GM13977 (cell line): ENCODE results near the gene SOX14.

Source experiments
- DNase-seq: peaks from one replicate; pipeline ENCODE4 v3.0.0; 2012; ENCODE audit warnings: low spot score
- in situ Hi-C: fragments of 300-500 bp; cut with MboI; formaldehyde crosslinking; loops from one replicate; pipeline ENCODE4 v1.12.0; 2022; ENCODE audit warnings: low sequenced_read_pairs, low pct_unique_long_range_greater_than_20kb, mixed read lengths, inconsistent platforms; ENCODE audit not compliant: unreplicated experiment
- TF ChIP-seq, protein P1 (sequence below): IDR thresholded peaks from 2 replicates; pipeline ENCODE4 v1.5.1; 2012; ENCODE audit warnings: mild to moderate bottlenecking, control low read depth; ENCODE audit not compliant: insufficient read depth; ENCODE audit errors: extremely low read depth, missing control alignments

Gene SOX14

DNA sequence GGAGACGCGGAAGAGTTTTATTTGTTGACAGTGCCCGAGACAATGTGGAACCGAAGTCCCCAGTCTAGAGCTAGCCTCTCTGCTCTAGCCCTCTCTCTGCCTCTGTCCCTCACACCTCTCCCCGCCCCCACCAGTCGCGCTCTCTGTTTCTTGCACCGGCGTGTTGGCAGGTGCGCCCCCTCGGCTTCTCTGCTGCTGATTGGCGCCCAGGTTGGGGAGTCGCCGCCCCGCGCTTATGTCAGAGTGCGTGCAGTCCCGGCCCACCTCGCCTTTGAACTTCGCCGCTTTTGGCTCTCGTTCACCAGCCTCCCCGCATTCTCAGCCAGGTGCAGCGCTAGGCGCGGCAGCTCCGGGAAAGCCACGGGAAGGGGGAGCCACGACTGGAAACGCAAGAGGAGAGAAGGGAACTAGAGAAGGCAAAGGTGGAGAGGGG is at the start of gene SOX14:
SOX14 (plus strand) TSS at position 315 of the 433 bp plus-strand sequence. CDS start 470 bp downstream, outside the sequence.
- in situ Hi-C loops: no loop called here
- TF ChIP-seq, protein P1, sequence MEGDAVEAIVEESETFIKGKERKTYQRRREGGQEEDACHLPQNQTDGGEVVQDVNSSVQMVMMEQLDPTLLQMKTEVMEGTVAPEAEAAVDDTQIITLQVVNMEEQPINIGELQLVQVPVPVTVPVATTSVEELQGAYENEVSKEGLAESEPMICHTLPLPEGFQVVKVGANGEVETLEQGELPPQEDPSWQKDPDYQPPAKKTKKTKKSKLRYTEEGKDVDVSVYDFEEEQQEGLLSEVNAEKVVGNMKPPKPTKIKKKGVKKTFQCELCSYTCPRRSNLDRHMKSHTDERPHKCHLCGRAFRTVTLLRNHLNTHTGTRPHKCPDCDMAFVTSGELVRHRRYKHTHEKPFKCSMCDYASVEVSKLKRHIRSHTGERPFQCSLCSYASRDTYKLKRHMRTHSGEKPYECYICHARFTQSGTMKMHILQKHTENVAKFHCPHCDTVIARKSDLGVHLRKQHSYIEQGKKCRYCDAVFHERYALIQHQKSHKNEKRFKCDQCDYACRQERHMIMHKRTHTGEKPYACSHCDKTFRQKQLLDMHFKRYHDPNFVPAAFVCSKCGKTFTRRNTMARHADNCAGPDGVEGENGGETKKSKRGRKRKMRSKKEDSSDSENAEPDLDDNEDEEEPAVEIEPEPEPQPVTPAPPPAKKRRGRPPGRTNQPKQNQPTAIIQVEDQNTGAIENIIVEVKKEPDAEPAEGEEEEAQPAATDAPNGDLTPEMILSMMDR: no peak

DNA sequence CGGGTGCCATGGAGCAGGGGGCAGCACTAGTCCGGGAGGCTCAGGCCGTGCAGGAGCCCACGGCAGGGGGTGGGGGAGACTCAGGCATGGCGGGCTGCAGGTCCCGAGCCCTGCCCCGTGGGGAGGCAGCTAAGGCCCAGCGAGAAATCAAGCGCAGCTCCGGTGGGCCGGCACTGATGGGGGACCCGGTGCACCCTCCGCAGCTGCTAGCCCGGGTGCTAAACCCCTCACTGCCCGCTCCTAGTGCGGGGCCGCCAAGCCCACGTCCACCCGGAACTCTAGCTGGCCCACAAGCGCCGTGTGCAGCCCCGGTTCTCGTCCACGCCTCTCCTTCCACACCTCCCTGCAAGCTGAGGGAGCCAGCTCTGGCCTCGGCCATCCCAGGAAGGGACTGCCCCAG is 49.6 kb upstream of the SOX14 start:
- in situ Hi-C loops: no loop called here
- no peak for DNase-seq
- TF ChIP-seq, protein P1: no peak

More for the DNA sequence above, at the start of gene SOX14:
- DNase-seq: peak; percentile 54

DNA sequence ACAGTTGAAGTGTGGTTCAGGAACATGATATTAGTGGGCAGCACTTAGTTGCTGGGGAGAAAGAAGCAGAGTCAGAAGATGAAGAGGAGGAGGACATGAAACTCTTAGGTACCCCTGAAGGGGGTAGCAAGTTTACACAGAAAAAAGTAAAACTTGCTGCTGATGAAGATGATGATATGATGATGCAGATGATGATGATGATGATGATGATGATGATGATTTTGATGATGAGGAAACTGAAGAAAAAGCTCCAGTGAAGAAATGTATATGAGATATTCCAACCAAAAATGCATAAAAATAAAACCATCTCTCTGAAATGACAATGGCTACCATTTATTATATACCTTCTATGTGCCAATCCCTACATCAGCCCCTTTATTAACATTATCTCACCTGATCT is 39.9 kb upstream of the SOX14 start:
- in situ Hi-C loops: no loop called here
- TF ChIP-seq, protein P1: no peak
- no peak for DNase-seq

DNA sequence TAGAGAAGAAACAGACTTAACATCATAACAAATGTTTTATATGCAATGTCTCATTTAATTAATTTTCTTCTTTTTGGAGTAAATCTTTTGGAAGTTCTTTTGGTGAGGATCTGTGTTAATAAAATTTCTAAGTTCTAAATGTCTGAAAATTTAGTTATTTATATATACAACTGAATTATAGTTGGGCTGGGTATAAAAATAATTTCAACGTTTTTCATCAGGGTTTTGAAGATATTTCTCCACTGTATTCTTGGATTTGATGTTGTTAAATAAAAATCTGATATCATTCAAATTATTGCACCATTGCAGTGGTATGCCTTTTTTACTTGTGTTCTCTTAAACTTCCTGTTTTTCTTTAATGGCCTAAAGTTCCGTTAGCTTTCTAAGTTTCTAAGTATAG is 26.9 kb upstream of the SOX14 start:
- TF ChIP-seq, protein P1: no peak
- in situ Hi-C loops: no loop called here
- DNase-seq: no peak

DNA sequence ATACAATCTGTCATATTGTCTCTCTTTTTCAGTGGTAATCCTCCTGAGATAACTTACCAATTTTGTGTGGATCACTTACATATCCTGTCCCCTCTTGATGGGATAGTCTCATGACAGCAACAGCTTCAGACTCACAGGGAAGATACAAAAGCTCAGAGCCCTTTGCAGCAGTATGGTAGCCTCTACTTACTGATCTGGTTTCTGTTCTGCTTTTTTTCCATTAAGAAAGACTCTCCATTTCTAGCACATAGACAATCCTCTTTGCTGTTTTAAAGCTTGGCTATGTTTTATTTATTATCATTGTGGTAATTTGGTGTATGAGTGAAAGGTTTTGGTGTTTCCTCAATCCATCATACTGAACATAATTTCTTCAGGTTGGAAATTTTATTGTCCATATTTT is 25.4 kb upstream of the SOX14 start:
- no peak for DNase-seq
- TF ChIP-seq, protein P1: no peak
- in situ Hi-C loops: no loop called here

DNA sequence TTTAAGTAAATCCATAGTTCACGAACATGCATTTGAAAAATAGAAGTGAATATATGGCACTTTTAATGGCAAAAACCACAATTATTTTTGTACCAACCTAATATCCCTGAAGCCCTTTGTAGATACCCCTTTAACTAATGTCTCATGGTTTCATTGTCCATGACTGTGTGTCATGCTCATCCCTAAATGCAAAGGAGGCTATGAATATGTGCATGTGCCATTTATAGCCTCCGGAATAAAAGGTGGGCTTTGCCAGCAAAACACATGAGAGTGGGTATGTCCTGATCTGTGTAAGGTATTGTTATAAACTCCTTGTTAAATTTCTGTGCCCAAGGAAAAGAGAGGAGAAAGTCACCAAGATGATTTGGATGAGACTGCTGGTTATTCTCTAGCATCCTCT is 20.5 kb upstream of the SOX14 start:
- TF ChIP-seq, protein P1: no peak
- no peak for DNase-seq
- in situ Hi-C loops: no loop called here

DNA sequence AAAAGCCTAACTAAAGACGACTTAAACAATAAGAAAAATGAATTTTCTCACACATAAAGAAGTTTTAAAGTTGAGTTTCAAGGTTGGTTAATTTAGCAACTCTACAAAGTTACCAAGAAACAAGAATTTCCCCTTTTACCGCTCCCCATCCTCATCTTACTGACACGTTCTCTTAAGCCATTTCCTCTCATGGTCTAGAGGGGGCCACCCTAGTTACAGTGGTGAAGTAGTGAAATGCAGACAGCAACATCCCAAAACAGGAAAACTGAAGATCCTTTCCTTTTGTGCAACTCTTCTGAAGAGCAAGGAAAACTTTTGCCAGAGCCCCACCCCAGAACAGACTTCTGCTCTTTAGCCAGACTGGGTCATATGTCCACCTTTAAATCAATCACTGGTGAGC is 17.3 kb upstream of the SOX14 start:
- no peak for DNase-seq
- TF ChIP-seq, protein P1: no peak
- in situ Hi-C loops: no loop called here
